HG03135 (cell line): ENCODE data around the gene FANCI.

Experiments
- ATAC-seq: cut with Tn5 transposase; IDR thresholded peaks from one replicate; pipeline ENCODE4 v1.9.1; 2021; ENCODE audit warnings: mild to moderate bottlenecking, moderate library complexity; ENCODE audit not compliant: unreplicated experiment

FANCI gene

GRCh38 chr15:89243691-89244573, at the start of gene FANCI:
Gene FANCI, plus strand, starts transcription at chr15:89243979. Its CDS starts 3,669 bp downstream, at chr15:89247648.
- peak; percentile 91 for ATAC-seq

GRCh38 chr15:89194608-89195007, 49.2 kb upstream of the FANCI start:
- ATAC-seq: no peak

GRCh38 chr15:89195836-89196235, 47.9 kb upstream of the FANCI start:
- no peak for ATAC-seq

GRCh38 chr15:89196241-89196640, 47.5 kb upstream of the FANCI start:
- no peak for ATAC-seq

- ATAC-seq: no peak
Observed at GRCh38 chr15:89196994-89197393, 46.8 kb upstream of the FANCI start.

GRCh38 chr15:89197503-89197971, 46.2 kb upstream of the FANCI start:
- no peak for ATAC-seq

GRCh38 chr15:89198196-89198595, 45.6 kb upstream of the FANCI start:
- ATAC-seq: no peak

- no peak for ATAC-seq
Observed at GRCh38 chr15:89198934-89199333, 44.8 kb upstream of the FANCI start.

- ATAC-seq: no peak
Observed at GRCh38 chr15:89199746-89200145, 44.0 kb upstream of the FANCI start.

- no peak for ATAC-seq
Observed at GRCh38 chr15:89200182-89200581, 43.6 kb upstream of the FANCI start.

GRCh38 chr15:89201465-89202005, 42.2 kb upstream of the FANCI start:
- ATAC-seq: no peak

GRCh38 chr15:89203705-89204273, 40.0 kb upstream of the FANCI start:
- no peak for ATAC-seq

GRCh38 chr15:89205991-89206585, 37.7 kb upstream of the FANCI start:
- no peak for ATAC-seq

- ATAC-seq: no peak
Observed at GRCh38 chr15:89206908-89207331, 36.9 kb upstream of the FANCI start.

- no peak for ATAC-seq
Observed at GRCh38 chr15:89208256-89208655, 35.5 kb upstream of the FANCI start.

GRCh38 chr15:89209057-89209456, 34.7 kb upstream of the FANCI start:
- ATAC-seq: no peak

- ATAC-seq: no peak
Observed at GRCh38 chr15:89211678-89212170, 32.1 kb upstream of the FANCI start.

GRCh38 chr15:89215627-89216026, 28.2 kb upstream of the FANCI start:
- ATAC-seq: no peak

- ATAC-seq: no peak
Observed at GRCh38 chr15:89217031-89217430, 26.7 kb upstream of the FANCI start.

GRCh38 chr15:89217686-89218376, 25.9 kb upstream of the FANCI start:
- ATAC-seq: no peak

- no peak for ATAC-seq
Observed at GRCh38 chr15:89218531-89218930, 25.2 kb upstream of the FANCI start.
